T-helper 9 cell (primary cell): ENCODE results near the gene MEIOB.

Experiments
- DNase-seq: peaks from one replicate; pipeline ENCODE4 v3.0.0-alpha.2; 2020

The MEIOB gene

GRCh38 chr16:1785846-1786170, 86.2 kb downstream of the MEIOB start:
- no peak for DNase-seq

DNA sequence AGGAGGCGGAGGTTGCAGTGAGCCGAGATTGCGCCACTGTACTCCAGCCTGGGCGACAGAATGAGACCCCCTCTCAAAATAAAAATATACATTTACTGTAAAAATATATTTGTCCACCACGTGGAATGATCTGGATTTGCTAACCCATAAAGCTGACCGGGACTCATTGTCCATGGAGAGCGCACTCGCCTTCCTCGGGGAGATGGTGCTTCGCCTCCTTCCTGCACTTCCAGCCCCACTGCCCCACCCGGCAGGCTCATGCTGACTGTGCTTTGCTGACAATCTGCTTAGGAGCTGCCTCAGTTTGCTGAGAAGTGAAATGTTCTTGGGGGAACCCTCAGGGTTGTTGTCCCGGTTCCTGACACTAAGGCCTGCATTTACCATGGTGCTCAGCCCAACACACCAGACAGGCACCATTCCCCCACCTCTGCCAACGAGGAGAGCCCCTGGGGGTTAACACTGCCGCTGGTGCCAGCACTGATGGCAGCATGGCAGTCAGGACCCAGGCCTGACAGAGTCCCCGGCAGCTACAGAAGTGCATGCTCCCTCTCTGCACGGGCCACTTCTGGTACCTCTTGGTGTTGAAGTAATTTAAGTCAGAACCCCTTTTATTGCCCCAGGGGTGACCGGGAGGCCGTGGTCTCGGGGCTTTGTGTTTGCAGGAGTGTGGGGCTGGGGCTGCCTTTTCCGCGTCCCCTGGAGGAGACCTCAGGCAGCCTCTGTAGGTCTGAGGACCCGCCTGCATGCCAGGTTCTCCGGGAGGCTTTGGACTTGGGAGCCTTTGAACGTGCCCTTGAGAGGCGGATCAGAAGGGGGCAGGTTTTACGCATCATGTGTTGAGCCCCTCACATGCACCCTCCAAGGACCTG, 86.8 kb downstream of the MEIOB start:
- DNase-seq = no peak
